Measurements from ENCODE around the gene TFPT. TPM values are rescaled to one million over a fixed set of nuclear protein-coding genes. Genes with fewer than 3 reads are reported as not detected.

The TFPT gene
- total and polyA plus RNA-seq, 2 of the 13 experiments (the other 11 are each of a cell fraction or from before 2014, with no cell fraction given) = 8.4 to 10.7 TPM

GRCh38 chr19:54136864-54137698, 21.6 kb upstream of the TFPT start (continued):
- TF ChIP-seq, protein P1, sequence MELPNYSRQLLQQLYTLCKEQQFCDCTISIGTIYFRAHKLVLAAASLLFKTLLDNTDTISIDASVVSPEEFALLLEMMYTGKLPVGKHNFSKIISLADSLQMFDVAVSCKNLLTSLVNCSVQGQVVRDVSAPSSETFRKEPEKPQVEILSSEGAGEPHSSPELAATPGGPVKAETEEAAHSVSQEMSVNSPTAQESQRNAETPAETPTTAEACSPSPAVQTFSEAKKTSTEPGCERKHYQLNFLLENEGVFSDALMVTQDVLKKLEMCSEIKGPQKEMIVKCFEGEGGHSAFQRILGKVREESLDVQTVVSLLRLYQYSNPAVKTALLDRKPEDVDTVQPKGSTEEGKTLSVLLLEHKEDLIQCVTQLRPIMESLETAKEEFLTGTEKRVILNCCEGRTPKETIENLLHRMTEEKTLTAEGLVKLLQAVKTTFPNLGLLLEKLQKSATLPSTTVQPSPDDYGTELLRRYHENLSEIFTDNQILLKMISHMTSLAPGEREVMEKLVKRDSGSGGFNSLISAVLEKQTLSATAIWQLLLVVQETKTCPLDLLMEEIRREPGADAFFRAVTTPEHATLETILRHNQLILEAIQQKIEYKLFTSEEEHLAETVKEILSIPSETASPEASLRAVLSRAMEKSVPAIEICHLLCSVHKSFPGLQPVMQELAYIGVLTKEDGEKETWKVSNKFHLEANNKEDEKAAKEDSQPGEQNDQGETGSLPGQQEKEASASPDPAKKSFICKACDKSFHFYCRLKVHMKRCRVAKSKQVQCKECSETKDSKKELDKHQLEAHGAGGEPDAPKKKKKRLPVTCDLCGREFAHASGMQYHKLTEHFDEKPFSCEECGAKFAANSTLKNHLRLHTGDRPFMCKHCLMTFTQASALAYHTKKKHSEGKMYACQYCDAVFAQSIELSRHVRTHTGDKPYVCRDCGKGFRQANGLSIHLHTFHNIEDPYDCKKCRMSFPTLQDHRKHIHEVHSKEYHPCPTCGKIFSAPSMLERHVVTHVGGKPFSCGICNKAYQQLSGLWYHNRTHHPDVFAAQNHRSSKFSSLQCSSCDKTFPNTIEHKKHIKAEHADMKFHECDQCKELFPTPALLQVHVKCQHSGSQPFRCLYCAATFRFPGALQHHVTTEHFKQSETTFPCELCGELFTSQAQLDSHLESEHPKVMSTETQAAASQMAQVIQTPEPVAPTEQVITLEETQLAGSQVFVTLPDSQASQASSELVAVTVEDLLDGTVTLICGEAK (IDR thresholded peaks at IDR 0.05) = no peak
- TF ChIP-seq, protein P1 (CRISPR knock-in tag; IDR thresholded peaks at IDR 0.05) = no peak
- TF ChIP-seq ZNF891 (CRISPR knock-in tag; IDR thresholded peaks at IDR 0.05) = no peak
- TF ChIP-seq WIZ (CRISPR knock-in tag; IDR thresholded peaks at IDR 0.05) = no peak
- no peak for TF ChIP-seq ZC3H13 (CRISPR knock-in tag; IDR thresholded peaks at IDR 0.05)
- TF ChIP-seq, protein P2, sequence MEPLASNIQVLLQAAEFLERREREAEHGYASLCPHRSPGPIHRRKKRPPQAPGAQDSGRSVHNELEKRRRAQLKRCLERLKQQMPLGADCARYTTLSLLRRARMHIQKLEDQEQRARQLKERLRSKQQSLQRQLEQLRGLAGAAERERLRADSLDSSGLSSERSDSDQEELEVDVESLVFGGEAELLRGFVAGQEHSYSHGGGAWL (CRISPR knock-in tag; IDR thresholded peaks at IDR 0.05) = no peak
- TF ChIP-seq SMYD3 (CRISPR knock-in tag; IDR thresholded peaks at IDR 0.05) = no peak
- TF ChIP-seq ZFP1 (CRISPR knock-in tag; IDR thresholded peaks at IDR 0.05) = no peak; the same call in 1 of the 2 replicates
- TF ChIP-seq ZNF576 (CRISPR knock-in tag; IDR thresholded peaks at IDR 0.05) = no peak
- peak; percentile 38; the same call in 1 of the 2 replicates for TF ChIP-seq ZNF724P (CRISPR knock-in tag; IDR thresholded peaks at IDR 0.05; ENCODE audit: borderline replicate concordance)
- TF ChIP-seq, protein P3, sequence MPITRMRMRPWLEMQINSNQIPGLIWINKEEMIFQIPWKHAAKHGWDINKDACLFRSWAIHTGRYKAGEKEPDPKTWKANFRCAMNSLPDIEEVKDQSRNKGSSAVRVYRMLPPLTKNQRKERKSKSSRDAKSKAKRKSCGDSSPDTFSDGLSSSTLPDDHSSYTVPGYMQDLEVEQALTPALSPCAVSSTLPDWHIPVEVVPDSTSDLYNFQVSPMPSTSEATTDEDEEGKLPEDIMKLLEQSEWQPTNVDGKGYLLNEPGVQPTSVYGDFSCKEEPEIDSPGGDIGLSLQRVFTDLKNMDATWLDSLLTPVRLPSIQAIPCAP (CRISPR knock-in tag; IDR thresholded peaks at IDR 0.05; ENCODE audit: low read depth) = no peak
- TF ChIP-seq, protein P4, sequence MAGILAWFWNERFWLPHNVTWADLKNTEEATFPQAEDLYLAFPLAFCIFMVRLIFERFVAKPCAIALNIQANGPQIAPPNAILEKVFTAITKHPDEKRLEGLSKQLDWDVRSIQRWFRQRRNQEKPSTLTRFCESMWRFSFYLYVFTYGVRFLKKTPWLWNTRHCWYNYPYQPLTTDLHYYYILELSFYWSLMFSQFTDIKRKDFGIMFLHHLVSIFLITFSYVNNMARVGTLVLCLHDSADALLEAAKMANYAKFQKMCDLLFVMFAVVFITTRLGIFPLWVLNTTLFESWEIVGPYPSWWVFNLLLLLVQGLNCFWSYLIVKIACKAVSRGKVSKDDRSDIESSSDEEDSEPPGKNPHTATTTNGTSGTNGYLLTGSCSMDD (CRISPR knock-in tag; IDR thresholded peaks at IDR 0.05) = no peak
- no peak for TF ChIP-seq XBP1 (CRISPR knock-in tag; IDR thresholded peaks at IDR 0.05)
- no peak for TF ChIP-seq HNRNPH1 (optimal IDR thresholded peaks at IDR 0.05; ENCODE audit: low read depth, low read length)
- TF ChIP-seq HDAC2 (CRISPR knock-in tag; IDR thresholded peaks at IDR 0.05) = no peak
- no peak for TF ChIP-seq ZNF670 (CRISPR knock-in tag; IDR thresholded peaks at IDR 0.05; ENCODE audit: borderline replicate concordance)
- no peak for TF ChIP-seq ZNF367 (CRISPR knock-in tag; IDR thresholded peaks at IDR 0.05; ENCODE audit: borderline replicate concordance)
- TF ChIP-seq SMARCC2 (IDR thresholded peaks at IDR 0.05) = no peak
- TF ChIP-seq ZNF383 (CRISPR knock-in tag; IDR thresholded peaks at IDR 0.05; ENCODE audit: borderline replicate concordance) = no peak
